ENCODE results near the gene TRA2B.

GRCh38 chr3:185930393-185931107, 7.3 kb downstream of the TRA2B start:
- TF ChIP-seq CTCF (IDR thresholded peaks at IDR 0.05) (no peak), POLR2AphosphoS5 (IDR thresholded peaks at IDR 0.05; ENCODE audit: low read depth, low read length) (no peak; the same call in 1 of the 2 replicates), TCF7L2 (IDR thresholded peaks at IDR 0.05; ENCODE audit: low read depth, low read length) (no peak), SIN3A (IDR thresholded peaks at IDR 0.05; ENCODE audit: borderline replicate concordance, insufficient read depth, low read depth, low read length) (no peak), REST (IDR thresholded peaks at IDR 0.05; ENCODE audit: insufficient read depth in 1 of 2, low read depth in 2 of 2, low read length in 1 of 2) (no peak)

Measured in Panc1 (cell line).